H4 (cell line): ENCODE data around the gene IFT122. TPM values are rescaled to one million over a fixed set of nuclear protein-coding genes. Genes with fewer than 3 reads are reported as not detected.
"Not testable (repeated sequence)": the region's sequence is repeated elsewhere in the genome, so short reads cannot be mapped to it uniquely, and the experiment has no call there.

Experiments
- DNase-seq: peaks from one replicate; pipeline ENCODE4 v3.0.0-alpha.2; 2015; ENCODE audit warnings: low spot score
- total RNA-seq: library from RNA; depleted of rRNA; stranded (reverse); fragments of >200 nt; shearing (Covaris generic); gene quantifications from 2 replicates; pipeline ENCODE4 v1.2.3, GENCODE V29; 2014

Gene IFT122
- total RNA-seq, 1 experiment from 2014 or later, result 12.4 TPM

- not testable (repeated sequence) for DNase-seq
These were observed 58.8 kb downstream of the IFT122 start for GRCh38 chr3:129498603-129499488.

- not testable (repeated sequence) for DNase-seq
These were observed 59.7 kb downstream of the IFT122 start for GRCh38 chr3:129499604-129500333.

GRCh38 chr3:129500334-129500658, 60.3 kb downstream of the IFT122 start:
- no peak for DNase-seq

DNA sequence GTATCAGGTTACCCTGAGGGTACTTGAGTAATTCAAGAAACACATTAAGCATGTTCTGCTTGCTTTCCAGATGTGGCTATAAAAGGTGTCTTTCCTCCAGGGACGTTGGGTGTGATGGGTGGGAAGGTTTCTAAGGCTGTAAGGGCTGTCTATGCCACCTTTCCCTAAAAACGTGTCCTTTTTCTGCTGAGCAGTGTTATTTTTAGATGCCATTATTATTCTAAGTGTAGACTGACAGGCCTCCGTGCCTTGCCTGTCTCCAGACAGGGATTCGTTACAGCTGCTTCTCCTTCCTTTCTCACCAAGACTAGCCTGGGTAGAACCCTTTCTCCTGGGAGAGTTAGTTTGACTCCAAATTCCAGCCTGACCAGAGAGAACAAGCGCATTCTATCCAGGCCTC, 61.6 kb downstream of the IFT122 start:
- no peak for DNase-seq

DNA sequence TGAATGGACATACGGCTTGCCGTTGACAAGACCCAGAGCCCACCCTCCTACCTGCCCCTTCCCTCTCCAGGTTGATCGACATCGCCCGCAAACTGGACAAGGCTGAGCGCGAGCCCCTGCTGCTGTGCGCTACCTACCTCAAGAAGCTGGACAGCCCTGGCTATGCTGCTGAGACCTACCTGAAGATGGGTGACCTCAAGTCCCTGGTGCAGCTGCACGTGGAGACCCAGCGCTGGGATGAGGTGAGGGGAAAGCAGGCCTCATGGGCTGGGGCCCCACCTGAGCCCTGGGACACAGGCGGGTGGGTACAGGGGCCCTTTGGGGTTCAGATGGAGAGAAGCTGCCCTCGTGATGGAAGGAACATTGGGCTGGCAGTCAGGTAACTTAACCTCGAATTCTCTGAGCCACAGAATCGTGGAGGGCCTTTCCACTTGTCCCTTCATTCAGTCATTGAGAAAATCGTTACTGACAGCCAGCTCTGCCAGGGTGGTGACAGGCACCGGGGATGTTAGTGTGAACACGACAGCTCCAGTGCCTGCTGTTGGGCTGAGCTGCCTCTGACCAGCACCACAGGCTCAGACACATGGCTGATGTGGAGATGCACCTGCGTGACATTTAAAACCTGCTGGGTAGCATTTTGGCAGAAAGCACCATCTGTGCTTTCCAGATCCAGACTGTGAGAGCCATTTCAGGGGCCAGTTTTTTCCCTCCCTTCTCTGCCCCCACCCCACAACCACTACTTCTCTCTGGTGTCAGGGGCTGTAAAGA, 62.8 kb downstream of the IFT122 start:
- DNase-seq, result no peak

GRCh38 chr3:129503471-129504291, 63.7 kb downstream of the IFT122 start:
- no peak for DNase-seq

GRCh38 chr3:129504471-129505100, 64.6 kb downstream of the IFT122 start:
- no peak for DNase-seq

DNA sequence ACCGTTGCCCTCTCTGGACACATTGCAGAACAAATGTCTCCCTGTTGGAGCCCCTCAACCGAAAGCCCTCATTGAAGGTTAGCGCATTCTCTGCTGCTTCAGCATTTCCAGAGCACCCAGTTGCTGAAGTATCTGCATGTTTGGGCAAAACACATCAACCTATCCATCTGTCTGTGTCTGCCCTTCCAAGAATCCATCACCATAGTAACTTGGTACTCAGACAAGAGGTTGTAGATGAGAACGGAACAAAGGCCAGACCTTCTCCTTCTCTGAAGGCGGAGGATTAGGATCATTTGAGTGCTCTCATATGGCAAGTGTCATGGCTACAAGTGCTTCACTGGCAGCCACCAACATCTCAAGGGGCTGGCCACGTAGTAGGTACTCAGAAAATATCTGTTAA, 65.3 kb downstream of the IFT122 start:
- no peak for DNase-seq

DNA sequence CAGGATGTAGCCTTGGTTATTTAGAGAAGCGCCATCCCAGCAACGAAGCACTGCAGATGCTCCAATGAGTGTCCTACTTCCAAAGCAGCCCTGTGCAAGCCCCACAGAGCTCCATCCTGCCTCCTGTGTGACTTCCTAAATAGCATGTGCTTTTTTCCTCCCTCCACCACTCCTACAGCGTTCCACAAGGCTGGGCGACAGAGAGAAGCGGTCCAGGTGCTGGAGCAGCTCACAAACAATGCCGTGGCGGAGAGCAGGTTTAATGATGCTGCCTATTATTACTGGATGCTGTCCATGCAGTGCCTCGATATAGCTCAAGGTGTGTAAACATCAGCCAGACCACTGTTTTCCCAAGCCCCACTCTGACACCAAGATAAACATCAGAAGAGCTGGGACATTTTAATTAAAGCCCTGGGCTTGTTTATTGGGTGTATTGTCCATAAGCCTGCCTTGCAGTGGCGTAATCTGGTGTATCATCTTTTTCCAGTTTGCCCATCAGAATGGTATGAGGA, 66.3 kb downstream of the IFT122 start:
- no peak for DNase-seq

DNA sequence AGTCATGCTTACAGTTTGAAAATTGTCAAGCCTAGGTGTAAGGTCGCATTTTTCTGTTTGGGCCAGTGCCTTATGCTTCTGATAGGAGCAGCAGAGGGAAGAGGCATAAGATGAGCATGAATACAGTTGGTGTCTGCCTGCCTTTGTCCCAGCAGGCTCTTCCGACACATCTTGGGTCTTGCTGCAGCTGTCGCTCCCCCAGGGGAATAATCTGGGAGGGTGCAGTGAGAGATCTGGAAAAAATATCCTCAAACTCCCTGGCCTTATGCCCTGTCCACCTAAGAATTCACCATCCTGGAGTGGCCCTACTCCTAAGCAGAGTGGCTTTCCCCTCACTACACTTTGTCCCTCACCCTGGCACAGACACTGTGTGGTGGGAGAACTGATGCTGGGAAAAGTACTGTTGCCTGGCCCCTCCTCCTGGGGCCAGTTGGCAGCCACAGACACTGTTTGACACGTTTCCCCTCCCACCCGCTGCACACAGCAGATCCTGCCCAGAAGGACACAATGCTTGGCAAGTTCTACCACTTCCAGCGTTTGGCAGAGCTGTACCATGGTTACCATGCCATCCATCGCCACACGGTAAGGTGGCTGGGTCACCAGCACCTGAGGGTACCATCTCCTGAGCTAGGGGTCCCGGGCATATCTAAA, 67.3 kb downstream of the IFT122 start:
- no peak for DNase-seq

DNA sequence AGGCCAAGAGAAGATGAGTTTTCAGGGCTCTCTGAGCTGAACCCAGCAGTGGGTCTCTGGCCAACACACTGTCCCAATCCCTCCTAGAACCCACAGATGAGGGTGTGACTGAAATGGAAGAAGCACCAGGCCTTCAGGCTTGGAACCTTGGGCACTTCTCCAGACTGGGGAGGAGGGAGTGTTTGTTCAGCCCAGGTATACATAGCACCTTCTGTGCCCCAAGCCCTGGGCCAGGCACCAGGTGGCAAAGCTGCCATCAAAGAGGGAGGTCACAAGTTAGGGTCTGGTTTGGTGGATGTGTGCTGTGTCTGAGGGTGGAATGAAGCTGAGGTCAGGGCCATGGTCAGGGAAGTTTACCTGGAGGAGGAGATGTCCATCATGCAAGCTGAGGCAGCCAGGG, 72.6 kb downstream of the IFT122 start:
- no peak for DNase-seq

GRCh38 chr3:129513705-129514104, 73.7 kb downstream of the IFT122 start:
- no peak for DNase-seq

GRCh38 chr3:129514110-129514509, 74.1 kb downstream of the IFT122 start:
- DNase-seq, result no peak

- no peak for DNase-seq
These were observed 74.5 kb downstream of the IFT122 start for GRCh38 chr3:129514563-129514962.

DNA sequence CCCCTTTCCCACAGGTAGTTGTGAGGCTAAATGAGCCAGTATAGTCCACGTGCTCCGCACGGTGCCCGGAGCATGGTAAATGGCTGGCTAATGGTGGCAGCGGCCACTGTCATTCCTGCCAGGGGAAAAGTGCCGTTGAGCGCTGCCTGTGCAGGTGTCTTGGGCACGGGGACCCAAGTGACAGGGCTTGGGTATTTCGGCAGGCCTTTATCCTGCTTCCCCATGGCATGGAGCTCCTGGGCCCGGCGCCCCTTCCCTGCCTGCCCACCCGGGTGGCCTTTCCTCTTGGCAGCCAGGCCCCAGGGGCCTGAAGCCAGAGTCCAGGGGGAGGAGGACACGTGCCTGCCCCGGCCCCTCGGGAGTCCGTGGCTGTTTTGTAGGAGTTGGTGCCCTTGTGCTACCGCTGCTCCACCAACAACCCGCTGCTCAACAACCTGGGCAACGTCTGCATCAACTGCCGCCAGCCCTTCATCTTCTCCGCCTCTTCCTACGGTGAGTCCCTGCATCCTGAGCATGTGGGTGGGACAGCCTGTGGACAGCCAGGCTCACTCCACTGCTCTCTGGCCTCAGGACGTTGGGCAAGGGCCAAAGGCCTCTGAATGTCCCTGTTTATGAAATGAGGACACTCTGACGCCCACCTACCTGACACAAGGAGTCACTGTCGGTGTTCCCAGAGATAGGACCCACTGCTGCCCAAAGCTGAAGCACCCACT, 75.2 kb downstream of the IFT122 start:
- DNase-seq, result not testable (repeated sequence)

DNA sequence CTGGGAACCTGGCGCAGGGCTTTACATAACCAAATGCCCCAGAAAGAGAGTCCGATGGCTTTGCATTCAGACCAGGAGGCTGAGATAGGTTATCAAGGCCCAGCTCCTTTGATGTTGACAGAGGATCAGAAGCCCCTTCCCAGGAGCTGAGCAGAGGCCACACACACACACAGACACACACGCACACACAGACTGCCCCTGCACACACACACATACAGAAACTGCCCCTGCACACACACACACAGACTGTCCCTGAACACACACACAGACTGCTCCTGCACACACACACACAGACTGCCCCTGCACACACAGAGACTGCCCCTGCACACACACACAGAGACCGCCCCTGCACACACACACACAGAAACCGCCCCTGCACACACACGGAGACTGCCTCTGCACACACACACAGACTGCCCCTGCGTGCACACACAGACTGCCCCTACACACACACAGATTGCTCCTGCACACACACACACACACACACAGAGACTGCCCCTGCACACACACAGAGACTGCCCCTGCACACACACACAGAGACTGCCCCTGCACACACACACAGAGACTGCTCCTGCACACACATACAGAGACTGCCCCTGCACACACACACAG, 75.9 kb downstream of the IFT122 start:
- not testable (repeated sequence) for DNase-seq

GRCh38 chr3:129517516-129517915, 77.5 kb downstream of the IFT122 start:
- DNase-seq, result no peak

DNA sequence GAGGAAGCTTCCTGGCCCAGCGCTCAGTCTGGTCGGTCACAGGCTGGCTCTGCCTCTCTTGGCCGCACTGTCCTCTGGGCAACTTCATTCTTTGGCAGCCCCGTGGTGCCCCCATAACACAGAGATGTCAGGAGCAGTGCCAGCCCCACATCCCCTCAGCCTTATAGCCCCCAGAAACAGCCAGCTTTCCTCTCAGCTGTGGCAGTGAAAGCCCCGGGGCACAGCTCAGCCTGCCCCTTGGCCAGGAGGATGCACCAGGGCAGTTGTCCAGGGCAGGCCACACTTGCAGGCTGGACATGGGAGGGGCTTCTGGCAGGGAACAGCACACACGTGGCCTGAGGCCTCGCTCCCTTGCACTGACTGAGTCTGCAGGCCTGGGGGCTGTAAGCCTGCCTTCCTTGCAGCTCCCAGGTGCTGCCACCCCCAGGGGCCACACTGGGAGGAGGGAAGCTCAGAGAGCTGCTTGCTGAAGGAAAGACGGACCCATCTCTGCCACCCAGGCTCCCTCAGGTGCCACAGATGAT, 78.1 kb downstream of the IFT122 start:
- DNase-seq, result no peak

DNA sequence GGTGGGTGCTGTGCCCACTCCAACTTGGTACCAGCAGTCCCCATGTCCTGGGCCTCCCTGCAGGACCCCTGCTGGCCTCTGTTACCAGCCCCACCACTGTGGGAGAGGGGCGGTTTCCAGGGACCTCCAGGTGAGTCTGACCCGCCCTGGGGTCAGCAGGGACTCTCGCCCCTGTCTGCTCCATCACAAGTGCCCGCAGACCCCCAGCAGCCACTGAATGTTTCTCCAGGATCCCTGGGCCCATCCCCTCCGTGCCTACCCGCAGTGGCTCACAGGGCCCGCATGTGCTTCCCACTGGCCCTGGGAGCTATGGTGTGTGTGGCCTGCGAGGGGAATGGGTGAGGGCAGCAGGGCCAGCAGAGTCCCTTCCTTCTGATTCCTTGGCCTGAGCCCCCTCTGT, 78.6 kb downstream of the IFT122 start:
- DNase-seq, result no peak
